ENCODE measurements around the gene ALDH1B1. TPM values are rescaled to one million over a fixed set of nuclear protein-coding genes. Genes with fewer than 3 reads are reported as not detected.

ALDH1B1 gene
- total RNA-seq, 1 experiment from 2014 or later: 46.6 TPM

- no peaks in the 10 kb centered on the region for H3K4me1 ChIP-seq (ENCODE audit: control insufficient read depth in 1 of 2, insufficient read depth in 2 of 2, low read length in 2 of 2)
- BruUV-seq (replicated peaks): no TSS peak
- H3K4me3 ChIP-seq (replicated peaks in 1 of 2; ENCODE audit: low read depth in 1 of 2, low read length in 2 of 2): no peak overlapping the region
- intact Hi-C loops (cut with micrococcal nuclease): no loop called here
- no peak overlapping the region for H3K27ac ChIP-seq (ENCODE audit: low read depth, low read length)
- no peaks in the 10 kb centered on the region for H3K79me2 ChIP-seq (ENCODE audit: insufficient read depth, low read length)
- DNase-seq (ENCODE audit: low read depth, low spot score) (no peak), ATAC-seq (no peak)
- CTCF ChIA-PET: no interaction called here
- POLR2A ChIA-PET: no interaction called here
- no peaks in the 10 kb centered on the region for H3K9me3 ChIP-seq (ENCODE audit: control insufficient read depth in 1 of 2, insufficient read depth in 1 of 2, low read depth in 1 of 2, low read length in 2 of 2)
- TF ChIP-seq RAD21 (IDR thresholded peaks at IDR 0.05; ENCODE audit: low read depth) (no peak), SIN3A (IDR thresholded peaks at IDR 0.05; ENCODE audit: low read depth) (no peak), ELF1 (IDR thresholded peaks at IDR 0.05; ENCODE audit: borderline replicate concordance, low read depth) (no peak), REST (IDR thresholded peaks at IDR 0.05; ENCODE audit: low read depth) (no peak), YY1 (IDR thresholded peaks at IDR 0.05; ENCODE audit: extremely low read depth, insufficient replicate concordance, low read depth, low read length) (no peak), EGR1 (IDR thresholded peaks at IDR 0.05; ENCODE audit: low read depth) (no peak), ZBTB33 (IDR thresholded peaks at IDR 0.05; ENCODE audit: extremely low read depth, insufficient replicate concordance, low read length) (no peak), ZNF274 (IDR thresholded peaks at IDR 0.05; ENCODE audit: low read depth, low read length) (no peak), MAX (IDR thresholded peaks at IDR 0.05) (no peak), CBX3 (IDR thresholded peaks at IDR 0.05; ENCODE audit: low read depth) (no peak), JUND (IDR thresholded peaks at IDR 0.05) (no peak), ATF3 (IDR thresholded peaks at IDR 0.05) (no peak), EZH2 (IDR thresholded peaks at IDR 0.05) (no peak), POLR2A (IDR thresholded peaks at IDR 0.05; ENCODE audit: borderline replicate concordance, extremely low read depth, insufficient read depth, insufficient read length) (no peak), EZH2phosphoT487 (IDR thresholded peaks at IDR 0.05; ENCODE audit: borderline replicate concordance) (no peak)
- no peak overlapping the region for H3K4me2 ChIP-seq (ENCODE audit: low read length)
- RAD21 ChIA-PET (ENCODE audit: low non-redundant PET in 1 of 2, low total read pairs in 2 of 2, uncharacterized antibody in 2 of 2, unreplicated experiment in 2 of 2): no interaction called here
- no peak overlapping the region for H3K9ac ChIP-seq (ENCODE audit: low read length)
- H4K20me1 ChIP-seq (ENCODE audit: insufficient read depth): no peaks in the 10 kb centered on the region
- H3K9me2 ChIP-seq (ENCODE audit: insufficient read depth): no peaks in the 10 kb centered on the region
- peaks cover 2% of the 10 kb centered on the region; the same call in 1 of the 2 replicates for H3K27me3 ChIP-seq (ENCODE audit: insufficient read depth, low read length)
- H3K36me3 ChIP-seq (ENCODE audit: control insufficient read depth in 1 of 2, insufficient read depth in 2 of 2, low read length in 2 of 2): no peaks in the 10 kb centered on the region
- H2AFZ ChIP-seq (ENCODE audit: low read depth, low read length, poor library complexity, severe bottlenecking): no peak overlapping the region
These were observed 30.9 kb downstream of the ALDH1B1 start for GRCh38 chr9:38423273-38423972.

Measured in HCT116 (cell line).